NOMO-1 treated with dmso at 0.1 percent for 144 hours (cell line): ENCODE measurements around the gene IFNAR1.

Experiments
- DNase-seq: peaks from one replicate; lab custom pipeline; 2025; ENCODE audit not compliant: unreplicated experiment; lab: John Stamatoyannopoulos, UW

The IFNAR1 gene

DNA sequence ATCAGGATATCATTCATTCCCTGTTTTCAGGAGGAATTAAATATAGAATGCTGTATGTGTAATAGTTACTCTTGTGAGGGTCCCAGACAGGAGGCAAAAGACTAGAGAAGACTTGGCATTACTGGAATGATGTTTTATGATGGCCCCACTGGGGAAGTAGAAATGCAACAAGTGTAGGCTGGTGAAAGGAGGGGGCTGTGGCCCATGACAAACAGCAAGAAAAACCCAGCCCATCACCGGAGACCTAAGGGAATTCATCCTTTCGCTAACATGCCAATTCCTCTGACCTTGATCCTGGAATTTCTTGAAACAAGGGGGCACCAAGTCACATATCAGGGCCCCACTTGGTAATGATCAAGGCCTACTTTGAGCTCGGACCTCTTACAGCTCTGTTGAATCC lies 72.9 kb downstream of the IFNAR1 start:
- DNase-seq, result no peak

DNA sequence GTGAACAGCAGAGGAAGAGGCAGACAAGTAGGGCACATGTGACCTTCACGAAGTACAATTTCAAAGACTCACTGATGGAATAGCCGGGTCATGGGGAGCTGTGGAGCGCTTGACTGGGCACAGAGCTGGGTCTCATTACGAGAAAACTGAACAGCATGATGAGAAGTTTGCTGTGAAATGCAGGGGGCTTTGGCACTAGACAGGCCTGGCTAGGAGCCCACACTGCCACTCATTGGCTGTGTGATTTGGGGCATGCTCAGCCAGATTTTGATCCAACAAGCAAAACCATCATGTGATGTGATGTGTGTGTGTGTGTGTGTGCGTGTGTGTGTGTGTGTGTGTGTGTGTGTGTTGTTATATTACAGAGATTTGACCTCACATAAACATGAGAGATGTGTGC lies 73.6 kb downstream of the IFNAR1 start:
- no peak for DNase-seq

- DNase-seq, result peak; percentile 49
Measured at GRCh38 chr21:33401630-33401992, 76.8 kb downstream of the IFNAR1 start.

- DNase-seq, result peak; percentile 92
Measured at GRCh38 chr21:33402001-33402979, 77.5 kb downstream of the IFNAR1 start.

DNA sequence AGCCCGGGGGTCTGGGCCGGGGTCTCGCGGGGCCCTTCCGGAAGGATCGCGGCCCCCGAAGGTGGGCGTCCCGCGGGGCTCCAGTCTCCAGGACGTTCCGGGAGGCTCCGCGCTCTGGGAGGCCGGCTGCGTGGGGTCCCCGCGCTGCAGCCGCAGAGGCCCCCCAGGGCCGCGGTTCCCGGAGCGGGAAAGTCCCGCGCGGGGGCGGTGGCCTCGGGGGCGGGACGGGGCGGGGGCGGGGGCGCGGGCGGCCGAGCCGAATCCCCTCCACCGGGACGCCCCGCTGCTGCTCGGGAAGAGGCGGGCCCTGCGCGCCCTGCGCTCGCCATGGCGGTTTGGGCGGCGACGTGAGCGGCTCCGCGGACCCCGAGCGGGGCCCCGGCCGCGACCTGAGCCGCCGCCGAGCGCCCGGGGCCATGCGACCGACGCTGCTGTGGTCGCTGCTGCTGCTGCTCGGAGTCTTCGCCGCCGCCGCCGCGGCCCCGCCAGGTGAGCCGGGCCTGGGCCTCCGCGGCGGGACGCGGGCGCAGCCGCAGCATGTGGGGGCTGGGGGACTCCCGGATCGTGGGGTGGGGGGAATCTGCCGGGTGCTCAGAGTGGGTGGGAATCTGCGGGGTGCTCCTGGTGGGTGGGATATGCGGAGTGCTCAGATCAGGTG lies 78.5 kb downstream of the IFNAR1 start, which contains the start of gene IFNGR2:
Gene IFNGR2, plus strand, starts transcription at position 286 of the 658 bp plus-strand sequence. Its CDS starts 131 bp downstream, at position 417.
- no peak for DNase-seq

- peak; percentile 41 for DNase-seq
Measured at GRCh38 chr21:33403786-33404585, 79.2 kb downstream of the IFNAR1 start.

GRCh38 chr21:33406493-33406892 lies 81.7 kb downstream of the IFNAR1 start:
- no peak for DNase-seq
